GM04503 (cell line): Measurements from ENCODE around the gene NHLH1.
A peak's percentile ranks its signal among the peaks of the same experiment; 100 is the strongest.

ENCODE experiments used
- DNase-seq: peaks from one replicate; pipeline ENCODE4 v3.0.0-alpha.2; 2012; ENCODE audit warnings: low read depth

Gene NHLH1

DNA sequence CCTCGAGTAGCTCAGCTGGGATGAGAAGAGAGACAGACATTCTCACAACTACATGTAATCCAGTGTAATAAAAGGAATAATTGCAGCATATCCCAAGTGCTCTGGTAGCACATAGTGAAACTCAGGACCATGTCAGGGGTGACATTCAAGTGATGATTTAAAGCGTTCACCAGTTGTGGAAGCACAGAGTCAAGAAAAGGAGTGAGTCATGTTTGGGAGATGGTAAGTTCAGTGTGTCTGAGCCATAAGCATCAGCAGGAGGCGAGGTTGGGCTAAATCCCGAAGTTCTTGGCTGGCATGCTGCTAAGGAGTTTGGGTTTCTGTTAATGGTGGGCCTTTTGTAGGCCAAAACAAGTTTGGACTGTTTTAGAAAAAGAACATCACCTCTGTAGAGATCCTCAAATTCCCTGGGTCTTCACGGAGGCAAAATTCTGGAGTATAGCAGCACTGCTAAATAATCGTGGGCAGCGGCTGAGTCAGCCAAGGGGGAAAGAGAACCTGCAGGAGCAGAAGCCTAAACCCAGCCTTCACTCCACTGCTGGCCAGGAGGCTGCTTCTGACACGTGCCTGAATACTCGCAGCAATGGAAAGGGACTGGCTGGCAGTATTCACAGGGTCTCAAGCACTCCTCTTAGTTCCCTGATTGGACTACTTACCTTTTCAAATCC lies 7.2 kb upstream of the NHLH1 start:
- DNase-seq, result no peak

DNA sequence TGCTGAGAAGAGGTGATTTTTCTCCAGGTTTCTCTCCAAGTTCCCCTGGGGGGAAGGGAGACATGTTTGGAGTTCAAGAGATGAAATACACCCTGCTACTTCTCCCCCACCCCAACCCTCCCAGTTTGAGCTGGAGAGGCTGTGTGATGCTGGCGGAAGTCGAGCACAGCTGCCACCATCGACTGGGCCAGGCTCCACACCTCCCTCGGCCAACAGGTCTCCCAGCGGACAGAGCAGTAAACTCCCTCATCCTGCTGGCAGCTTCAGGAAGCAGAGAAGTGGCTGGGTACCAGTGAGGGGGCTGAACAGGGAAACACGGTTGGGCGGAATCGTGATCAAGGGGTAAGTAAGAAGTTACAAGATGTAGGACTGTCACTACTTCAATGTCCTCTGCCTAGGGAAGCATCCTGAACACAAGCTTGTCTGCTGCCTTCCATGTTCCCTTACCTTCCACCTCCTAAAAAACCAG lies 6.6 kb upstream of the NHLH1 start:
- DNase-seq, result no peak

DNA sequence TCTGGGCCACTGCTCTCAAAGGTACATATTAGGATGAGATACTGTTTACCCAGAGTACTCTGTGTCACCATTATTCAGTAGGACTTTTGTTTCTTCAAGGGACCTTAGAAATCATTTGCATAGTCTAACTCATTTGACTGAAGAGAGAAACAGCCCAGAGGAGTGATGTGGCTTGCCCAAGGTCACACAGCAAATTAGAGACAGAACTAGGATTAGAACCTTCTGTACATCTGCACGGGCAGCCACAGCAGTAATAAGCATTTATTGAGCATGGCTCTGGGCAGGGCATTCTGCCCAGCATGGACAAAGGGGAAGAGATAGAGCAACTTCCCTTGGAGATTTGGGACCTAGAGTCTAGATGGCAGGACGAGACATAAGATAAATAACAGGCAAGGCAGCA lies 5.7 kb upstream of the NHLH1 start:
- DNase-seq, result no peak

DNA sequence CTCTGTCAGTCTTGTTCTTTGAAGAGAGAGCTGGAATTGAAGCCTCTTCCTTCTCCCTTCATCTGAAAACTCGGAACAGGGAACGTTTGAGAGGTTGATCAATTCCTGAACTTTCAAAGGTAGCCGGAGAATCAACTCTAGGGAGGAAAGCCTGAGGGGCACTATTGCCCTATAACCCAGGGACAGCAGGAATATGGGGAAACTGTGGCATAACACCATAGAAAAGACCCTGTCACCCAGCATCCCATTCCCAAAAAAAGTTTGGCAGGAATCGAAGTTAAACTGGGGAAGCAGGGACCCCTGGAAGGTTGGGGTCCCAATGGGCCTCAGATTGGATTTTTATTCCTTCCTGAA lies 5.1 kb upstream of the NHLH1 start:
- DNase-seq, result no peak

DNA sequence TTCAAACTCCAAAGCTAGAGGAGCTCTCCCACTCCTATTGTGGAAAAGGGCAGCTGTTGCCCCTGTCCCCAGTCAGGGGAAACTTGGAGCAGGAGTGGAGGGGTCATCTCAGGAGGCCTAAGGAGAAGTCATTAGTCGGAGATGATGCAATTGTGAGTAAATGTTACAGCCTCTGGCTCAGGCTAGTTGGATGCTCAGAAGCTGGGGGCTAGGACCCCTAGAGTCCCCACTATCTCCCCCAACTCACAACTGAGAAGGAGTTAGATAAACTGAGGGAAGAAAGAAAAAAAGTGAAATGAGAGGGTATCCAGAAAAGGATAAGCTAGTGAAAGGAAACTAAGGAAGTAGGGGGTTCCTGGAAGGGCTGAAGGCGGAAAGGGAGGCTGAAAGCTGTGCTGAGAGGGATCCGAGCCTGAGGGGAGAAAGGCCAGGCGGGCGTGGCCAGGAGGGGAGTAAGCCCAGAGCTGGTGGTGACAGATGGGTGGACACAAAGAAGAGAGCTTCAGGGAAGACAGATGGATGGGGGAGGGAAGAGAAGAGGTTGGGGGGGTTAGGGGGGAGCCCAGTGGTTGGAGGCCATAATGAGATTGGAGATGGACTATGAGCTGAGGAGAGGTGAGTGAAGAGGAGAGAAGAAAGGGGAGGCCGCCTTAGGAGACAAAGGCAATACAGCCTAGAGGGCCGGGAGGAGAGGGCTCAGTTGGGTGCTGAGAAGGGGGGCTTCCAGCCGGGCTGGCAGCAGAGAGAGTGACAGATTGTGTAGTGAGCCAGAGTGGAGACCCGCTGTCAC lies 4.5 kb upstream of the NHLH1 start:
- DNase-seq, result no peak

DNA sequence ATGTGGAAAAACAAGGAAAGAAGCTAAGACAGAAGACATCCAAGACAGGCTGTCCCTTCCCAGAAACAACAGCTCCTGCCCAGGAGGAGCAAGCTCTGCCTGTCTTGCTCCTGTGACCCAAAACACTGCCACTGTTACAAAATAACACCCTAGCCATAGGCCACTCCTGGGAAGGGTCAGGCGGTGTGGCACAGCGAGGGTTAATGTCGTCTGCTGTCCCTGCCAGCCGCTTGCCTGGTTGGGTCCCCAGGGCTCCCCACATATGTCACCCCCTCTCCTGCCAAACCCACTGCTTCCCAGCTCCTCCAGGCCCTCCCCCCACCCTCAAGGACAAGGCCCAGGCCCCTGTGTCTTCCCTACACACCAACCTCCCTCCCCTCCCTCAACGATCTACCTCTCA lies 3.9 kb upstream of the NHLH1 start:
- DNase-seq, result no peak

DNA sequence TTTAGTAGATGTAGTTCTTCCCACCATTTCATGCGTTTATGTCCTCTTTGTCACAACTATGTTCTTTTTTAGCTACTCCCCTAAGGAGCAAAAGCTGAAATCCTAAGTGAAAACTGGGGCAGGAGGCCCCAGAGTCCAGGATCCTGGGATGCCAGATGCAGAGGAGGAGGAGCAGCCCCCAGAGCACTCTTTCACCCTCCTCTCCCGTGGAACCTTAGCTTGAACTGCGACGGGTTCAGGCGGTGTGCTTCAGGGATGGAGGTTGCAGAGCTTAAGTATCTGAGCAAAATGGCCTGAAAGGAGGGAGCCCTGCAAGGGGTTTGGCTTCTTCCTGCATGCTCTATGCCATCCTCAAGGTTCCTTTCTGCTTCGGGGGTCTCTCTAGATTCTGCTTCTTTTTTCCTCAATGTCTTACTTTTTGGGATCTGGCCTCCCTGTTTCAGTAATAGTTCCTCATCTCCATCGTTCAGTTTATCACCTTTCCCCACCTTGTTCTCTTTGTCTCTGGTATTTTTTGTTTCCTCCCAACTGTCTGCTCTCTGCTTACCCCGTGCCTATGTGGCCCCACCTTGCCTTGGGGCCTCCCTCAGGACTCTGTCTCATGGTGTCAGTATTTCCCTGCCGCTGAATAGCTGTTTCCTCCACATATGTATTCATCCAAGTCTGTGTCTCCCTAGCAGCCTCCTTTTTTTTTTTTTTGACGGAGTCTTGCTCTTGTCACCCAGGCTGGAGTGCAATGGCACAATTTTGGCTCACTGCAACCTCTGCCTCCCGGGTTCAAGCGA lies 2.7 kb upstream of the NHLH1 start:
- no peak for DNase-seq

DNA sequence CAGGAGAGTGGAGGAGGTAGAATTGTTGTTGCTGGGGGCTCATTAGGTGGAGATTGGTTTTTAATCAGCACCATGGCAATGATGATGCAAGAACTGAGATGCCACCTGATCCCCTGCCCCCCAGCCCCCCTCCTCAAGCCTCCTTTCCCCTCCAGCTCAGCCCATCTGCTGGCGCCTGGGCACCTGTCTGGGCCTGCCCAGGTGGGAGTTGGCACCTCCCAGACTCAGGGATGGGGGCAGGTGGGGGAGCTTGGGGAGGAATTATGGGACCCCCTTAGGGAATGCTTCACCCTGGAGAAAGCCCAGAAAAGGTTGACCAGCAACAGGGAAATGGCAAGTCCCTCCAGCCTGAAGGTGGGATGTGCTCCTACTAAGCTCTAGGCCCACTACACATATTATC lies 1.5 kb upstream of the NHLH1 start:
- DNase-seq, result no peak

DNA sequence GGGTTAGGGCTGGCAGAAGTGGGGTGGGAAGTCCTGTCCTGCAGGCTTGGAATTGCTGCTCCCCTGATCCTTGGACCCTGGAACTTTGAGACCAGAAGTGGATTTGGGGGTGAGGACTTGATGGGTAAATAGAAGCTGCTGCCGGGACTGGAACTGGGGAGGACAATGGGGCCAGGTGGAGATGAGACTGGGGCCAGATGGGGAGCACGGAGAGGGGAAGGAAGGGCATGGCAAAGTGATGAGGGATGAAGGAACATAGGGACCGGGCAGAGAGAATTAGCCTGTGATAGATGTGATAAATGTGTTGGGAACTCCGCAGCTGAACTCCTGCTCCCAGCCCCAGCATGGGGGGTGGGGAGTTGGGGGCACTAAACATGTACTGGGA lies 637 bp downstream of the NHLH1 start:
- DNase-seq, result no peak

DNA sequence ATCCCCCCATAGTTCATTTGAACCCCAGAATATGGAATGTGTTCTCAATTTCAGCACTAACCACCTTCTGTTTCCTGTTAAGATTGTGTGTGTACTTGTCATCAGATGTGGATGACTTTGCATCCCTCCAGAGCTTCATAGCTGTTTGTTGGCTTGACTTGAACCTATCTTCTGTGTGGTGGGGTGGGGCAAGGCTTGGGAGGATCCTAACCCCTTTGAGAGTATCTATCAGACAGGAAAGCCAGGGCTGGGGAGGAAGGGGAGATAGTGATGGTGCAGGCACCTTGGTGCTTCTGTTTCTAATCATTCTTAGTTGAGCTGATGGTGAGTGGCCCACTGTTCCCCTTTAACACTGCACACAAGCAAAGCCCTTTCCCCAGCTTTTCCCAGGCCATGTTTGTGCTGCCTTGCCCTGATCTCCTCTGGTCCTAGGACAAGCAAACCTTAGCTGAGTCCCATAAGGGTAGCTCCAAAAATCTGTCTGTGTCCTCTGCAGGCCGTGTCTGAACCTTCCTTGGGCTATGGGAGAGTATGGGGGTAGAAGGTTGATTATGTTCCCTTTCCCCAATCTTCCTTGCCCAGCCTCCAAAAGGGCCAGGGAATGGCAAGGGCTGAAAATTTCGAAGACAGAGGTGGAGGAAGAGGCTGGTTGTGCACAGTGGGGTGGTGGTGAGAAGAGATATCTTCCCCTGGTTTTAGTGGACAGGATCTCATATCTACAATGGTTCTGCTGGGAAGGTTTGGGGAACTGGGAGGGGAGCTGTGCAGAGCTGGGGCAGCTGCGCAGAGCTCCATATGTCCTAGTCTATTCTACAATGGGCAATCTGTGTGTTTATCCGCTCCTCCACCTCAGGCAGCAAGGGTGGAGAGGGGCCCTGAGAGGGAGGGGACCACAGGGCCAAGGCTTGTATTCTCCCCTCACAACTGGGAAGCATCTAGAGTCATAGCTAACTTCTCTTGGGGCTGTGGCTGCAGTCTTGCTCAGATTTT lies 1.4 kb downstream of the NHLH1 start:
- DNase-seq, result no peak

DNA sequence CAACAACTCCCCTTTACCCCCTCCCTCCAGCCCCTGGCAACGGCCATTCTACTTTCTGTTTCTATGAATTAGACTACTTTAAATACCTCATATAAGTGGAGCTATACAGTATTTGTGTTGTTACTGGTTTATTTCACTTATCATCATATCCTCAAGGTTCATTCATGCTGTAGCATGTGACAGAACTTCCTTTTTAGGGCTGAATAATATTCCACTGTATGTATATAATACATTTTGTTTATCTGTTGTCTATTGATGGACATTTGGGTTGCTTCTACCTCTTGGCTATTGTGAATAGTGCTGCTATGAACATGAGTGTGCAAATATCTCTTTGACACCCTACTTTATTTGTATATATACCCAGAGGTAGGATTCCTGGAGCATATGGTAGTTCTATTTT lies 2.2 kb downstream of the NHLH1 start:
- DNase-seq, result no peak

DNA sequence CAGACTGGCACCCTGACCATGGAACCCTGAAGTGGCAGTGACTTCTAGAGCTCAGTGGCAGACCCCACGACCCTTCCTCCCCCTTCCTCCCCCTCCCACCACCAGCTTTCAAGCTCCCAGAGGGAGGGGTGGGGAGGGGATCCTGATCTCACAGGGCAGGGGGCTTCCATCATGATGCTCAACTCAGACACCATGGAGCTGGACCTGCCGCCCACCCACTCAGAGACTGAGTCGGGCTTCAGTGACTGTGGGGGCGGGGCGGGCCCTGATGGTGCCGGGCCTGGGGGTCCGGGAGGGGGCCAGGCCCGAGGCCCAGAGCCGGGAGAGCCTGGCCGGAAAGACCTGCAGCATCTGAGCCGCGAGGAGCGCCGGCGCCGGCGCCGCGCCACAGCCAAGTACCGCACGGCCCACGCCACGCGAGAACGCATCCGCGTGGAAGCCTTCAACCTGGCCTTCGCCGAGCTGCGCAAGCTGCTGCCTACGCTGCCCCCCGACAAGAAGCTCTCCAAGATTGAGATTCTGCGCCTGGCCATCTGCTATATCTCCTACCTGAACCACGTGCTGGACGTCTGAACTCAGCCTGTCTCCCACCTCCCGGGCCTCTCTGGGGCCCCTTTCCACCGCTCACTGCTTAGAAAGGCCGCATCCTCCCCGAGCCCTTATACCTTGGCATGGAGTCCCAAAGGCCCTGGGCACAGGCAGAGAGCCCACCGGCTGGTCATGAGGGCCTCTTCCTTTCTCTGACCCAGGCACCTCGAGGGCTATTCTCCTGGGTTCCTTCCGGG lies 3.9 kb downstream of the NHLH1 start:
- no peak for DNase-seq

DNA sequence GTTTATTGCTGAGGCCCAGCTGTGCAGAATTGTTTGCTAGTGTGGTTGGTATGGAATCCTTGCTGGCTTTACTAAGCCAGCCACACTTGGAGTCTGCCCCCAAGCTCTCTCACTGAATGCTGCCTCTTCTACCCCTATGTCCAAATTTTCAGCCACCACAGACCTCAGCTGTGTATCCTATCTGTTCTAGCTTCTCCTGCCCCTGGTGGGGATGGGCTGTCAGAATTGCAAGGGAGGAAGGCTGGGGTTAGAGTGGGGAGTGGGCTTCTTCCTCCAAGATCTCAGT lies 4.4 kb downstream of the NHLH1 start:
- DNase-seq, result no peak

DNA sequence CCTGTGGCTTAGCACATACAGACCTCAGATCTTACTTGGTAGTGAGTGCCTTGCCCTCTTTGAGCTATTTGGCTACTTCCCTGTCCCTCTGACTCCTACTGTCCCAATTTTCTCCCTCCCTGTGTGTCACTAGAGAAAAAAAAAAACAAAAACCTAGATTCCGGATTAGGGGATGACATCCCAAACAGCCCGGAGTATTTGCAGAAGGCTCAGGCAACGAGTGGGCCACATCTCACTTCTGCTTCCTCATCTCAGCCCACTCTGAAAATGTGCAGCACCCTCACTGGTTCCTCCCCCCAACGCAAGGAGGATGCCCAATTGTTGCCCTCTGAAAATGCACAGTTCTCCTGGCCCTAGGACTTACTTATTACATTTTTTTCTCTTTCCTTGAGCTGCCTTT lies 4.9 kb downstream of the NHLH1 start:
- no peak for DNase-seq

DNA sequence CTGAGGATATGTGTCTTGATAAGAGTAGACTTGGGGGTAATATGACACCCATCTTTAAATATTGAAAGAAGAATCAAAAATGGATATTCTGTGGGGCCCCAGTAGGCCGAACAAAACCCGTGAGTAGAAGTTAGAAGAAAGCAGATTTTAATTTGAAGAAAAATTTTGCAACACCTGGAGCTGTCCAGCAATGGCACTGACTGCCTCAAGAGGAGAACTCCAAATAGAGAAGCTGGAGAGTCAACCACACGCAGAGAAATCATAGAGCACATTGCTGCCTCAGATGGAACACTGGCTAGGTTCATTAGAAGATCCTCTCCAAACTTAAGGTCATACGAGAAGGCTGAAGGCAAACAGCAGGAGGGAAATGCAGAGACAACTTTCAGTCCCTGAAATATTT lies 6.8 kb downstream of the NHLH1 start:
- no peak for DNase-seq

DNA sequence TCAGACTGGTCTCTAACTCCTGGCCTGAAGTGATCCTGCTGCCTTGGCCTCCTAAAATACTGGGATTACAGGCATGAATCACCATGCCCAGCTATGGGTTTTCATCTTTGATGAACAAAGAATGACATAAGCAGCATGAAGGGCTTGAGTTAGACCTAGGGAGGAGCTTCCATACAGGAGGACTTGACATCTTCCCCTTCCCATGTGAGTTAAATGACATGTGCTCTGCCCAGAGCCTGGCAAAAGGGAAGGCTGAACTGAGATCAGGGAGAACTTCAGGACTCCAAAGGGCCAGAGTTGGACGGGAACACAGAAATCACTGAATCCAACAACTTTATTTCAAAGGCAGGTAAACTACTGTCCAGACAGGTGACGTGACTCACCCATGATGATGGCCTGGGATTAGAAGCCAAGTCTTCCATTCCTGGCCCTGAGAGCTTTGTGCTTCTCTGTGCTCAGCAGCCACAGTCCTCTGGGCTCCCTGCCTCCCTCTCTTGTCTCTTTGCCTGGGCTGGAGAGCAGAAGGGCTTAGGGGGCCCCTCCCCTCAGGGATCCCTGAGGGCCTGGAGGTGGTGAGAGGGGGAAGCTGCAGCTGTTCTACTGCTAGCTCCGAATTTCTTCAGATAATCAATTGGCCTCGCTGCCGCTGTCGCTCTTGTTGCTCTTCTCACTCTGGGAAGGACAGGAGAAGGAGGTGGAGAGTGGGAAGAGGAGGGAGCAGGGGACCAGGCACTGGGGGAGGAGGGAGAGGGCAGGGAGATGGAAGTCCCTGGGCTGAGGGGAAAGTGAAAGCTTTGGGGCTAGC lies 7.6 kb downstream of the NHLH1 start:
- DNase-seq, result no peak

DNA sequence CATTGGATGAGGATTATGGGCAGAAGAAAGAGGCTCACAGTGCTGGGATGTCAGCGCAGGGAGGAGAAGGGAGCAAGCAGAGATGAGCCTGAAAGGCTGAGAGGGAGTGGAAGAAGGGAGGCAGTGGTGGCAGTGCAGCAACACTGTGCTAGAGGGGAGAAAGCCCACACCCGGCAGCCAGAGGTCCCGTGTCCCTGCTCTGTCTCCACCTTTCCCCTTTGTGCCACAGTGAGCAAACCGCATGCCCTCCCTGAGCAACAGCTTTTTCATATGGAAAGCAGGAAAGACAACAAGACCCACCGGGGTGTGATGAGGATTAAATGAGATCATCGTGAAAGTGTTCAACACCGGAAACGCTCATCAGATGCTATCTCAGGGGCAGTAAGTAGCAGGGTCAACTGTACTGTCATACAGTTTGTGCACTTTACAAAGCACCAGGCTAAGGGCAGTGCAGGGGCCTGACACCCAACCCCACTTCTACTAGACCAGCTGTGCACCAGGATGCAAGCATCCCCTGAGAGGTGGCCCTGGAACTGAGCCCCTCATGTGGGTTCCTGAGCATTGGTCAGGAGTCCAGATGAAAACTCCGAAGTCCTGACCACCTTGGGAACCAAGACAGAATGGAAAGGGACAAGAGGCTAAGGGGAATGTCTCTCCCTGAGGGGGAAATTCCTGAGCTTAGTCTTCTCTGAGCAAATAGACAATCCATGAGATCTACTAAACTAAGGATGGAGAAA lies 9.1 kb downstream of the NHLH1 start:
- peak; percentile 13 for DNase-seq

DNA sequence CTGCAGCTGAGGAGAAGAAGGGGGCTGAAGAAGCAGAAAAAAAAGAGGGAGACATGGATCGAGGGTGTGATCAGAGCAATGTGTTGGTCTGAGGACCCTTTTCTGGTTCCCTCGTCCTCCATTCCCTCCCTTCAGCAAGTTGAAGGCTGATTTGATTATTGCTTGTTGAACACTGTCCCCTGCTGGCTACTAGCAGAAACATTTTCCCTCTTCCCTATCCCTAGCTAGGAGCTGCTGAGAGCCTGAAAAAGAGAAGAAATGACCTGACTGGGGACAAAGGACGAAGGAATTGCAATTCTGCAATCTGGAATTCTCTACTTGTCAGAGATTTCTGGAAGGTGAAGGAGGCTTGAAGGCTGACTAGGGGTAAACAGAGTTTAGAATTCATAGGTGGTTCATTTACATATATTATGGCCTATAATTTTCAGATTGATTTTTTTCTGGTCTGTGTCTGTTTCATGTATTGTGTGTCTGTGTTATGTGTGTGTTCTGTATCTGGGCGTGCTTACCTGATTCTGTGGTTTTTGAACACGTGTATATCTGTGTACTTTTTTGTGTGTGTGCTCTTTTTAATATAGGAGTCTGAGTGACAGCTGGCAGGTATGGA lies 9.8 kb downstream of the NHLH1 start:
- DNase-seq, result peak; percentile 16

DNA sequence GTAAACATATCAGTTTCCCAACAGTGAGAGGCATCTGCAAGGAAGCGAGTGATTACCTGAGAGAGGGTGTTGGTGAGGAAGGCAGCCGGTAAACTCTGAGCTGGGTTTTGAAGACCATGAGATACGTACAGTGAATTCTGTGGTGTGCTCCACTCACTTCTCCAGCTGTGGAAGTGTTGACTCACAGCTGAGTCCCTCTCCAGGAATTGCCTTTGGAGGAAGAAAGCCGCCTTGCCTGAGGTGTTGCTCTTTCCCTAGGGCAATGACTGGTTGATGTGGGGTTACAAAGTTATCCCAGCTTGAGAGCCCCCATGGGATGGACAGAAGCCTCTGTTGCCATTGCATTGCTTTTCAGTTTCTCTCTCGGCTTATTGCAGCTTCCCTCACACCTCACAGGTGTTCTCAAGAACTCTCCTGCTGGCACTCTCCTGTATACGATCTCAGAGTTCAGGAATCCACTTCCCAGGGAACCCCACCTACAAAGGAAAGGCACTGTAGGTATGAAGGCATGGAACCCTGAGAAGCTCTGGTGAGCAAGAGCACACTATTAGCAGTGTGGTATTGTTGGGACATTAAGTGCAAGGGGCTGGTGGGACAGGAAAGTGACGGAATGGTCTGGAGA lies 10.8 kb downstream of the NHLH1 start:
- peak; percentile 37 for DNase-seq
